Measurements from ENCODE around the gene LIF.

The LIF gene

DNA sequence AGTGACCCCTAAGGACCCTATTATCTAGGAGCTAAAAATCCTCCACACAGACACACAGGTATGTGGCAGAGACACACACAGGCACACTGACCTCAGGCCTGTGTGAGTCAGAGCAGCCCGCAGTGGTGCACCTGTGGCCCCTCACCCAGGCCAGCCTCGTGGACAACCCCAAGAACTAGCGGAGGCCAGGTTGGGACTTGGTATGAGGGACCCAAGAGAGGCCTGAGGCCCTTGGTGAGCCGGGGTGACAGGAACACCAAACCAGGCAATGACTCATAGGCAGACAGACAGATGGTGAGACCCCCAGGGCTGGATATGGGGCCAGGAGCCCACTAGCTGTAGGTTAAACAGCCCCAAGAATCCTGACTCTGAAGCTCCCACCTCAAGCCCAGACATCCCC lies 36.8 kb upstream of the LIF start:
- DNase-seq = no peak

DNA sequence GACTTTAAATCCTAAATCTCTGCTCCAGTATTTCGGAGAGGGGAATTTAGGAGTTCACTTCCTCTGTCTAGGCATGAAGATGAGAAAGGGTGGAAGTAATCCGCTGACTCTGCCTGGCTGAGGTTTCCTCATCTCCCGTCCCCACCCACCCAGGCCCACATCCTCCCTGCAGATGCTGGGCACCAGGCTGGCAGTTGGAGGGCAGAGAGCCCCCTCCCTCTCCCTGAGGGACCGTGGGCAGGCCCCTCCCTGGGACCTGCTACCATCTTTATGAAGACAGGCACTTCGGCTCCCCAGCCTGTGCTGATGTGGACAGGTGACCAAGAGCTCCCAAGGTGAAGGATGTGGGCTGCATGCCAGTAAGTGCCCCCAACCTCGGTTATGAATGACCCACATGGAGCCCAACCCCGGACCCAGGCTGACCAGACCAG lies 36.1 kb upstream of the LIF start:
- no peak for DNase-seq

DNA sequence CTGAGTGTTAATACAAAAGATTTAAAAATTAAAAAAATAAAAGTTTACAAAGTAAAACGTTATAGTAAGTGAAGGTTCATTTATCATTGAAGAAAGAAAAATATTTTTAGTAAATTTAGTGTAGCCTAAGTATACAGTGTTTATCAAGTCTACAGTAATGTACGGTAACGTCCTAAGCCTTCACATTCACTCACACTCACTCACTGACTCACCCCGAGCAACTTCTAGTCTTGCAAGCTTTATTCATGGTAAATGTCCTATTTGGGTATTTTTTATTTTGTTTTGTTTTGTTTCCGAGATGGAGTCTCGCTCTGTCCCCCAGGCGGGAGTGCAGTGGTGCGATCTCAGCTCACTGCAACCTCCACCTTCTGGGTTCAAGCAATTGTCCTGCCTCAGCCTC lies 33.9 kb upstream of the LIF start:
- no peak for DNase-seq

DNA sequence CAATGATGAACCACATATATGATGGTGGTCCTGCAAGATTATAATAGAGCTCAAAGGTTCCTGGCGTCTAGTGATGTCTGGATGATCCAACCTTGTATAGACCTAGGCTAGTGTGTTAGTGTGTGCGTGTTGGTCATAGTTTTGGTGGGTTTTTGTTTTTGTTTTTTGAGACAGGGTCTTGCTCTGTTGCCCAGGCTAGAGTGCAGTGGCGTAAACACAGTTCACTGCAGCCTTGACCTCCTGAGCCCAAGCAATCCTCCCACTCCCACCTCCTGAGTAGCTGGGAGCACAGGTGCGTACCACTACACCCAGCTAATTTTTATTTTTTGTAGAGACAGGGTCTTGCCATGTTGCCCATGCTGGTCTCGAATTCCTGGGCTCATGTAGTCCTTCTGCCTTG lies 33.4 kb upstream of the LIF start:
- no peak for DNase-seq

DNA sequence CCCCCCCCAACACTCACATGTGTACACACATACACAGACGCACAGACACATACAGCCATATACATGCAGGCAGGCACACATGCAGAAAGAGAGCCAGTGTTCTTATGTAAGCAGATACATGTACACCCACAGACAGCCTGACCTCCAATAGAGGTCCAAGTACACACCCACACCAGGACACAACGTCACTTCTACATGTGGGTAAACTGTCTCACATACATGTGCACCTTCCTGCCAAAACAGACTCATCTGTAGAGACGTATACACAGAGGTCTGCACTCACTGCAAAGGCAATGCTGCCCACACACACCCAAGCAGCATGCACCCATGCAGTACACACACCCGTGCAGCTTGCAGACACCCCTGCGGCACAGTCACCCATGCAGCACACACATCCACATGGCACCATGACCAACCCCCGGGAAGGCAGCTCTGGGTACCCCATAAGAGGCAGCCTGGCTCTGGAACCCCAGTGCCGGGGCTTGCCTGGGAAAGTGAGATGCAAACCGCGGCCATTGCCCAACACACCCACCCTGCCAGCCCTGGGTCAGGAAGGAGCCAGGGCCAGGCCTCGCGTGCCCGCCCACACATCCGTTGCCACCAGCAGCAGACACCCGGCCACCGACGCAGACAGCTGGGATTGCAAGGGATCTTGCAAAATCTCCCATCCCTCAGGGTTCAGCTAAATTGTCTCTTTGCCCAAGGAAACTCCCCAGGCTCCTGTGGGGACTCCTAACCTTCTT lies 32.7 kb upstream of the LIF start:
- DNase-seq = peak; percentile 23

DNA sequence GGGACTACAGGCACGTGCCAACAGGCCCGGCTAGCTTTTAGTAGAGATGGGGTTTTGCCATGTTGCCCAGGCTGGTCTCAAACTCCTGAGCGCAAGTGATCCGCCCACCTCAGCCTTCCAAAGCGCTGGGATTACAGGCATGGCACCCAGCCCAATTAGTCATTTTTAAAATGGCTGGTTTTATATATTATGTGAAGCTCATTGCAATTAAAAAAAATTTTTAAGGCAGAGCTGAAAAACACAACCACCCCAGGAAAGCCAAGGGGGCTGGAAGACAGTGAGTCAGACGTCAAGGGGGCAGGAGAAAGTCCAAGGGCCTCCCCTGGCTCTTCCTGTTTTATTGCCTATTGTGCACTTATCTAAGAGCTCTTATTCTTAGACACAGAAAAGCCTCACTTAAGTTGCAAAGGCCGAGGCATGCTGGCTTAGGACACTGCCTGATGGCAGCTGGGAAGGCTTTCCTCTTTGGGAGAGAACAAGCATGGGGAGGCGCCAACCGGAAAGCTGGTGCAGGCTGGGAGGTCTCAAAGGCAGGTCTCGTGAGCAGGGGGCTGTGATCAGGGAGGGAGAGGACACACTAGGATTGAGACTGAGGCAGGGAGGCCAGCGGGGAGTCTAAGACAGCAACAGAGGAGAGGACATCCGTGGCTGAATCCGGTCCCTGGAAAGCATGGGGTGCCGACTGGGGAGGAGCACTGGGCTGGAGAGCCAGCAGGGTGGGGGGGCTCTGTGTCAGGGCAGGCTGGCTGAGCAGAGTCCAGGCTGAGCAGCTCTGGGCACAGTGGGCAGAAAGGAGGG lies 31.2 kb upstream of the LIF start:
- no peak for DNase-seq

DNA sequence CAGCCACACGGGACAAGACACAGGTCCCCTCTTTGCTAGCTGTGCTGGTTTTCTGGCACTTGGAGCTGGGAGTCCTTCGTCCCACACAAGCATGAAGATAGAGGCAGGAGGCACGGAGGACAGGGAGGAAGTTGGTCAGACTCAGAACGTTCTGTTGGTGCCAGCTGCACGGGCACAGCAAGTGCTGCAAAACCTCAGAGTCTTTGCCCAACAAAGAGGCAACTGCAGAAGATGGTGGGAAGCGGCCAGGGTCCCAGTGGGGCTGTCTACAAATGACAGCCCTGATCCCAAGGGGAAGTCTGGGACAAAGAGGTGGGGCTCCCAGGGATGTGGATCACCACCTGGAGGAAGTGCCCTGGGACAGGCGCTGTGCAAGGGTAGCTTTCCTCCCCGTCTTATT lies 29.5 kb upstream of the LIF start:
- DNase-seq = no peak

DNA sequence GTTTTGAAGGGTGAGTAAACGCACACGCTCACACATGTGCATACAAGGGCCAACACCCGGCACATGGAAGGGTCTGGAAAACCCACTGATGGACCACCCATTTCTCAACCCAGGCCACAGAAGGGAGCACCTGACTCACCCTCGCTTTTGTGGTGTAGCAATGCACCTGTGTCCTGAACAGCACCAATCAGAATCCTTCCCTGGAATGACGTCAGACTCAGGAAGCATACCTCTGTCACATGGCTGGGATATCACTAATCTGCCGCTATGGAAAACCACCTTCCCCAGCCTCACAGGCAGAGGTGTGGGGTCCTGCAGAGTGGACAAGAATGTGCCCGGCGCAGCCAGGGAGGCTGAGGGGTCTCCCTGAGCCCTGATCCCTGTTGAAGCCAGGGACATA lies 29.1 kb upstream of the LIF start:
- peak; percentile 31 for DNase-seq

DNA sequence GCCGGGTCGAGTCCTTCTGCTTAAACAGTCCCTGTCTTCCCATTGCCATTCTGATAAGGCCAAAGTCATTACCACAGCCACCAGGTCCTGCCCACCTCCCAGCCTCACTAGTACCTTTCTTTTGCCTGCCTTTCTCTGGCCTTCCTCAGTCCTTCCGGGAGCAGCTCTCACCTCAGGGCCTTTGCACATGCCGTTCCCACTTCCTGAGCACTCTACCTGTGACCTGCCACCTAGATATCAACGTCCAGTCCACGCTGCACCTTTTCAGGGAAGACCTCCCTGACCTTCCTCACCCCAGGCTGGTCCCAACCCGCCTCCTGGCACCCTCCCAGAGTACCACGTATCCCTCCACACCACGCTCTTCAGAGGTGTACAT lies 27.9 kb upstream of the LIF start:
- no peak for DNase-seq

DNA sequence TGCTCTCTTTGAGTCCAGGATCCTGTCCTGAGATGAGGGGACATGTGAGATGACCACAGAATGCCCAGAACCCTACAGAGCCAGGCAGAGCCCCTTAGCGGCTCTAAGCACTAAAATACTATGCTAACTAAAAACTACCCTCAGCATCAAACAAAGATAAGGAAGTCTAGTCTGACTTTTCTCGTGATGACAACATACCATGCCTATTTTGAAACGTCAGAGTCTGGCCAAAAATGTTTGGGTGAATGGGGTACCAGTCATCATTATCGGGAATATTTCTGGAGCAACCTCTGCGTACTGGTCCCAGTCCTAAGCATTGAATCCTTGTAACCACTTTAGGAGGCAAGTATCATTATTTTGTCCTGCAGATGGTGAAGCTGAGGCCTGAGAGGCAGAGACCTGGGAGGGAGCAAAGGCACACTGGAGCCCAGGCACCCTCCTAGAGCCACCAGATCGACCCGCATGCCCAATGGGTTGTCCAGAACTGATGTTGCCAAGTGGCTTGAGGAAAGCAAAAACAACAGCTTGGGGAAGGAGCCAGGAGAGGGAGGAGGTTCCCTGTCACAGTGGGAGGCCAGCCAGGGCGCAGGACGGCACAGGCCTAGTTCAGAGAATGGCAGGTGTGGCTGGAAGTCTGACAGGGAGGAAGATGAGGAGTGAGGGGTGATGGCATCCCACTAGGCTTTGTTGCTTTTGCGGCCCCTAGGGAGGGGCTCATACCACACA lies 27.3 kb upstream of the LIF start:
- no peak for DNase-seq

DNA sequence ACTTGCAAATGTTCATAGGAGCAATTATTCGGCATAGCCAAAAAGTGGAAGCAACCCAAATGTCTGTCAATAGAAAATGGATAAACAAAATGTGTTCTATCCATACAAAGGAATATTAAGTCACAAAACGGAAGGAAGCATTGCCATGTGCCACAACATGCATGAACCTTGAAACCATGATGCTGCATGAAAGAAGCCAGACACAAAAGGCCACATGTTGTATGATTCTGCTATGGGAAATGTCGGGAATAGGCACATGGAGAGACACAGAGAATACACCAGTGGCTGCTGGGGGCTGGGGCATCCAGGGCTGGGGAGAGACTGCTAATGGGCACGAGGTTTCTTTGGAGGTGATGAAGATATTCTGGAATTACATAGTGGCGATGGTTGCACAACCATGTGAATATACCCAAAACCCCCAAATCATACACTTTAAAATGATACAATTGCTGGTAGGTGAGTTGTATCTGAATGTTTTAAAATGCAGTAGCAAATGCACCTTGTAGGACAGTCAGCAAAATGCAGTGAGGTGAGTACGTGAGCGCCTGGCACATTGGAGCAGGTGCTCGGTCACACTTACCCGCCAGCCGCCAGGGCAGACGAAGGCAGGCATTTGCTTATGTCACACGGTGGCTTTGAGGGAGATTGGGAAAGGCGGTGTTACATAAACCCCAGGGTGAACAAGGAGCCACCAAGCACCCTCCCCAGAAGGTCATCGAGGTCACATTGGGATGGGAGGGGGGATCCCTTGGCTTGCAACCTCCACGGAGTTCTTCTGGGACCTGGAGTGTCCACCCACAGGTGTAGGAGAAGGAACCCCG lies 26.4 kb upstream of the LIF start:
- DNase-seq = no peak

DNA sequence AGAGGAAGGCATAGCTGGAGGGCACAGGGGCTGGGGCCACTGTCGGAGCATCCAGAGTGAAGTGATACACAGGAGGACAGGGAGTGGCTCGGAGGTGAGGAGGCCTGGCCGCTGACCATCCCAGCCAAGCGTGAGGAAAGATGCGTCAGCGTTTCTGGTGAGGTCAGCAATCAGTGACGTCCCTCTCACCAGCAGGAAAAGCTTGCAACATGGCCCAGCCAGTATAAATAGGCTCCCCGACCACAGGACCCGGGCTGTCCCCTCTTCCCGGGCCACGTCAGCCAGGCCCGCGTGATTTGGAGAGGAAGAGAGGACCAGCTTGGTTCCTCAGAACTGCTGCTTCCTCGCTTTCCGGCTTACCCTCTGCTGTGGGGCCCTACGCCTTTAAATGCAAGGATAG lies 24.3 kb upstream of the LIF start:
- DNase-seq = no peak

DNA sequence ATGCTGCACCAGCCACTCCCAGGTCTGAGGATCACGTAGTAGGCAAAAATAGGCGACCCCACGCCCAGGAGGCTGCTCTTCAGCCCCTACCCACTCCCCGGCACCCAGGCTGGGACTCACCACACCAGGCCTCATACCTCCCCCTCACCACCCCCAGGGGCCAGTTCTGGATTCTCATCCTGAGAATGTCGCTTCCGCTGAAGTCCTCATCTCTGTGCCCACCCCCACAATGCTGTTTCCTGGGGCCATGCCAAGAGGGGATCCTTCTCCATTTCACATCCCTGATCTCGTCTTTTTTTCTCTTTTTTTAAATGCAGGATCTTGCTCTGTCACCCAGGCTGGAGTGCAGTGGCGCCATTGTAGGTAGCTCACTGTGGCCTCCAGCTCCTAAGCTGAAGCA lies 21.8 kb upstream of the LIF start:
- DNase-seq = no peak

DNA sequence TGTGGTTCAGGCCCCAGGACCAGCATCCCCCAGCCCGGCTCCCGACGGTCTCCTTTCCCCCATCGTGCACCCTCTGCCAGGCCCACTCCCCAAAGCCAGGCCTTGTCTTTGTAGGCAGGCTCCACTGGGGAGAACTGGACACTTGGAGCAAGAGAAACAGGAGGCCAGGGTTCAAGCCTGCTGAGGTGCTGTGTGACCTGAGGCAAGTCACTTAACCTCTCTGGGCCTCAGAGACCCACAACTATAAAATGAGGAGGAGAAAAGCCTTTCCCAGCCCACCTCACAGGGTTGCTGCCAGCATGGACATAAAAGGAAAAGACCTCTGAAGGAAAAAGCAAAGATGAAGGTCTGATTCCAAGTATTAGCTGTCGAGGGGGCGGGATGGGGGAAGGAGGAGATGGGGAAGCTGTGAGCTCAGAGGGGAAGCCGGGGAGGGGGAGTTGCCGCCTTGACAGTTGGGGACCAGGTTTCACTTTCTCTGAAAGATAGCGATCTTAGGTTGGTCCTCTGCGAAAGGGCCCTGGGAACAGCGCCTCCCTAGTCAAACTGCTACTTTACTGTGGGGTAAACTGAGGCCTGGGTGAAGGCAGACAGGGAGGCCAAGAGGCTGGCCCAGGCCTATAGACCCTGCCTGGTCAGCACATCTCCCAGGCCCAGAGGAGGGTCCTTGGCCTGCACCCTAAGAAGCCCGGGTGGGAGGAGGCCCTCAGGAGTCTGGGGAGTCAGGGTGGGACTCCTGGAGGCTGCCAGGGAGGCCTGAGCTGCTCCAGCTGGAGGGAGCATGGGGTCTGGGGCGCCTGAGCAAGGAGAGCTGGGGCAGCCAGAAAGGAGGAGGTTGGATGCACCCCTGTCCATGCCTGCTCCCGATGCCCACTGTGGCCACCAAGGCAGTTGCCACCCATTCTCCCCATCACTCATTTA lies 21.1 kb upstream of the LIF start:
- peak; percentile 86 for DNase-seq

DNA sequence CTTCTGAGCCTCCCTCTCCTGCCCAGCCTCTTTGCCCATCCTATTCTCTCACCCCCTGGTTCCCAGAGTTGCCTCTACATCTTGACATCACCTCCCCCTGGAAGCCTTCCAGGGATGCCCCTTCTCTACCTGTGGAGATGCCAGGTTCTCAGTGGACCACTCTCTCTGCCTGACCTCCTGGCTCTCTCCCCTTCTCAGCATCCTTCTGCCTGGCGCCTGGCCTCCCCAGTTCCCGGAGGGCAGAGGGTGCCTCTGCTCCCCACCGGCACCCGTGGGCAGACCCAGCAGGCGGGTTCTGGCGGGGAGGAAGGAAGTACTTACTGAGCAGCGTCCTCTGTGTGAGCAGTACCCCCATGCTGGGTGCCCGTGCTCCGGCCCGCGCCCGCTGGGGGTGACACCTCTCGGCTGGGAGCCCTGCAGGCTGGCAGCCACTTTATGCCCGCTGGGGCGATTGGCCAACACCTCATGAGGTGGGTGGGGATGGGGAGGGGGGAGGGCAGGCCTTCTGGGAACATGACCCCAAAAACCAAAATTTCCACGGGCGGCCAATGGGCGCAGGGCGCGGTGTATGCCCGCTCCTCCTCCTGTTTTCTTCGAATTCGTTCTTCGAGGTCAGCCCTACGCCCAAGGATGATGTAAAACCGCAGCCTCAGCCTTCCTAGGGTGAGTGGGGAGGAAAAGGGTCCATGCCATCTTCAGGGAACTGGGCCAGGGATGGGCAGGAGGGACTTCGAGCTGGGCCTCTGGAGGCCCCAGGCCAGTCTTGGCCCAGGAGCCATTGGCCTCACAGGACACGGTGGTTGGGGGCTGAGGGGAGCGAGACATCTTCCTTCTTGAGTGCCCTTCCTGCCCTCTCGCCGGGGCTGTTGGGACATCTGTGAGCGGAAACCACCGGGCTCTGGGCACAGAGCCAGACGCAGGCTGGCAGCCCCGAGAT lies 20.2 kb upstream of the LIF start, which contains the start of gene OSM:
Gene OSM, minus strand, starts transcription at position 407 of the 937 bp plus-strand sequence. Its CDS starts 52 bp downstream, at position 355.
- DNase-seq = peak; percentile 95

DNA sequence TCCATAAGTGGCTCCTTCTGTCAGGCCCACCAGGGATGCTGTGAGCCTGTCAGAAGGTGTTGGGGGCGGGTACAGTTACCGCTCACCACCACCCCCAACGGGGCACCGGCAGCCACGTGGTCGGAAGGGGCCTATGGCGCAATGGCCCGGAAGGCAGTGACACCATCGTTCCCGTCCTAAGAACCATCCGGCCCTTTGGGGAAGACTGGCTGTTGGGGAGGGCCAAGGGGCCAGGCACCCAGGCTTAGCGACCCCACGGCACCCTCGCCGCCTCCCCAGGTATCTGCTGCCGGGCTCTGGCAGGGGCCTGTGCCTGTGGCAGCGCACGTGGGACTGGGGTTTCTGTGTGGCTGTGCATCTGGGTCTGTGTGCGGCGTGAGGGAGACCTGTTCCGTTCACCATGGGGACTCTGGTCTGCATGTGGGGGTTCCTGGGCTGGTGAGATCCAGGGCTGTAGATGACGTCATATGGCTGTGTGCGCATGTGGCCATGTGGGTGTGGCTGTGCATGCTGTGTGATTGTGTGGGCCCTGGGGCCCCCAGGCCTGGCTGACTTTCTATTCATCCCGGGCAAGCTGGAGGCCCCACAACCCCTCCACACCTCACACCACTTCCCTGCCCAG lies 19.4 kb upstream of the LIF start:
- DNase-seq = peak; percentile 93

DNA sequence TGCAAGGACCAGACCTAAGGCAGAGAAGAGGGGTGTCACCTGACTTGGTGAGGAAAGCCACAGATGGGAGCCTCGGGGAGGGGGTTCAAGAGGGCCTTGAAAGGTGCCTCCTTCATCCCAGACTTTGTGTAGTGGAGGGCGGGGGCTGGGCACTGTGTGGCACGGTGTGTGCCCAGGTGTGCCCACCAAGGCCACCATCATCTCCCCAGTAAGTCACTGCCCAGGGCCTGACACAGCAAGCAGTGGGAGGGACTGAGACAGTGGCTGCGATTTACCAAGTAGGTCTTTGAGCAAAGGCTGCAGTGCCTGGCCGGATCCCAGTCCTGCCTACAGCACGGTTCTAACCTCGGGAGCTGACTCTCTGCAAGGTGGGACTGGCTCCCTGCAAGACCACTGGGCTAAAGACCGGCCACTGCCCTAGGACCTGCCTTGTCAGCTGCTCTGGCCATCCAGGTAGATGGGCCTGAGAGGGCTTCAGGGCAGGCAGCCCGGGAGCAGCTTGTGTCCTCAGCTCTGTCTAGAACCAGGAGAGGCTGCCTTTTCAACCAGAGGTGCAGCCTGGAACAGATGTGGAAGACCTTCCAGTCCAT lies 18.7 kb upstream of the LIF start:
- DNase-seq = no peak

DNA sequence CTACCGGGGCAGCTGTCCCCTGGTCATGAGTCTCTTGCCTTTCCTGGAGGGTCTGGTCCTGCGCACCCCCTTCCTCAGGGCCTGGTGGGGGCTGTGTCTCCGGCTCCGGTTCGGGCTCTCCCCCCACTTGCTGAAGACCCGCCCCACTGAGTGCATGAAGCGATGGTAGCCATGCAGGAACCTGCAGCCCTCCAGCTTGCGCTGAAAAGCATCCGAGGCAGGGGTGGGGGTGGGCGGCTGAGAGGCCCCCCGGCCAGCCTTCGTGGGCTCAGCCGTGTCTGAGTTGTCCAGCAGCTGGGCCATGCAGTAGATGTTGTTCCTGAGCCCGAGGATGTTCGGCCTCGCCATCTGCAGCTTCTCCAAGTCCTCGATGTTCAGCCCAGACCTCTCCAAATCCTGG lies 17.3 kb upstream of the LIF start:
- peak; percentile 23 for DNase-seq

DNA sequence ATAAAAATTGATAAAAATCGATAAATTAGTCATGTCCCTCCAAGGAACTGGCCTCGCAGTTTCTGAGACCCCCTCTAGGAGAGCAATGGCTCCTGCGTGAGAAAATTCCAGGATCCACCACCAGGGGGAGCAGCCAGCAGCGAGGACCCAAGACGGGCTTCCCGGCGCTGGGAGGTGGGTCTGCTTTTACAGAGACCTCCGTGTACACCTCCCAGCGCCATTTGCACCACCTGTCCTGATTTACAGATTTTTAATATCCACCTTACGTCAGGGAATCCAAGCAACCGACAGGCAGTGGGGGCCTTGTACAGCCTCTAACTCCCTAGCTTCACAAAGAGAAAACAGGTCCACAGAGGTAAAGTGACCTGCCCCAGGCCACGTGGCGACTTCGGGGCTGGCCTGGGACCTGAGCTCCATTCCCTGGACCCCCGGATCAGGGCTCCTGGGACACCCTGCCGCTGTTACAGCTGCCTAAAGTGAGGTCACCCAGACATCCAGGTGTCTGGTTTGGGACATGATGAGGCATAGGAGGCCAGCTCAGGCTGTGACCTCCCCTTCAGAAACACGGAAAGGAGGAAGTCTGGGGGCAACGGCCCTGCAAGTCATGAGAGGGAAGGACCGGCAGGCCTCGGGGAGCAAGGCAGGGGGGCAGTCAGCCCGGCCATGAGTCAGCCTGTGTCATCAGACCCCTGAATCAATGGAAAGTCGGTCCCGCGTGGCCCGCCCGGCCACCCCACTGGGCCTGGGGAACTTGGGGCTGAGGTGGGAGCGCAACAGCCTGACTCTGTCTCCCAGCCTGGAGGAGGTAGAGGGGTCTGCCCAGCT lies 16.6 kb upstream of the LIF start:
- peak; percentile 89 for DNase-seq
